ENCODE results near the gene CDH4.

GRCh38 chr20:61238813-61239212 lies 13.2 kb upstream of the CDH4 start:
- no peak for TF ChIP-seq POLR2AphosphoS5 (IDR thresholded peaks at IDR 0.05)
- no peak for TF ChIP-seq EP300 (IDR thresholded peaks at IDR 0.05)
- TF ChIP-seq, protein P1, sequence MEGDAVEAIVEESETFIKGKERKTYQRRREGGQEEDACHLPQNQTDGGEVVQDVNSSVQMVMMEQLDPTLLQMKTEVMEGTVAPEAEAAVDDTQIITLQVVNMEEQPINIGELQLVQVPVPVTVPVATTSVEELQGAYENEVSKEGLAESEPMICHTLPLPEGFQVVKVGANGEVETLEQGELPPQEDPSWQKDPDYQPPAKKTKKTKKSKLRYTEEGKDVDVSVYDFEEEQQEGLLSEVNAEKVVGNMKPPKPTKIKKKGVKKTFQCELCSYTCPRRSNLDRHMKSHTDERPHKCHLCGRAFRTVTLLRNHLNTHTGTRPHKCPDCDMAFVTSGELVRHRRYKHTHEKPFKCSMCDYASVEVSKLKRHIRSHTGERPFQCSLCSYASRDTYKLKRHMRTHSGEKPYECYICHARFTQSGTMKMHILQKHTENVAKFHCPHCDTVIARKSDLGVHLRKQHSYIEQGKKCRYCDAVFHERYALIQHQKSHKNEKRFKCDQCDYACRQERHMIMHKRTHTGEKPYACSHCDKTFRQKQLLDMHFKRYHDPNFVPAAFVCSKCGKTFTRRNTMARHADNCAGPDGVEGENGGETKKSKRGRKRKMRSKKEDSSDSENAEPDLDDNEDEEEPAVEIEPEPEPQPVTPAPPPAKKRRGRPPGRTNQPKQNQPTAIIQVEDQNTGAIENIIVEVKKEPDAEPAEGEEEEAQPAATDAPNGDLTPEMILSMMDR (IDR thresholded peaks at IDR 0.05): no peak
